Right atrium auricular region (tissue), 2 donors: Measurements from ENCODE around the gene TMCO4. TPM values are rescaled to one million over a fixed set of nuclear protein-coding genes. Genes with fewer than 3 reads are reported as not detected.

Source experiments
- DNase-seq: peaks from one replicate; pipeline ENCODE4 v3.0.0-alpha.2; 2019; ENCODE audit warnings: low spot score
- H3K27ac ChIP-seq, 2 donors: fragments of 200-600 bp; sonication (generic); 1 replicate in 1 of 2; 2 replicates in 1 of 2; pipeline ENCODE4 v1.5.1; 2016 to 2019
- H3K27me3 ChIP-seq, 2 donors: fragments of 200-600 bp; sonication (generic); one replicate each; pipeline versions ENCODE4 v1.5.1 to v1.6.0; 2017 to 2019
- H3K36me3 ChIP-seq: fragments of 200-600 bp; sonication (generic); one replicate; pipeline ENCODE4 v1.5.1; 2016
- H3K4me1 ChIP-seq, 2 donors: fragments of 200-600 bp; sonication (generic); one replicate each; pipeline versions ENCODE4 v1.5.1 to v1.6.0; 2017 to 2019
- H3K4me3 ChIP-seq, 2 donors: fragments of 200-600 bp; sonication (generic); 1 replicate in 1 of 2; 2 replicates in 1 of 2; pipeline ENCODE4 v1.5.1; 2017 to 2019; ENCODE audit warnings: mild to moderate bottlenecking in 1 of 2, moderate library complexity in 1 of 2
- H3K9me3 ChIP-seq, 2 donors: fragments of 200-600 bp; sonication (generic); one replicate each; pipeline ENCODE4 v1.5.1; 2019
- CTCF ChIP-seq, 2 donors: fragments of 200-600 bp; sonication (generic); IDR thresholded peaks; one replicate each; pipeline ENCODE4 v1.5.1; 2019; ENCODE audit warnings: antibody characterized with exemption in 2 of 2
- total RNA-seq, 2 donors: library from RNA; depleted of rRNA; stranded (reverse); fragments of >200 nt; gene quantifications; one replicate each; pipeline ENCODE4 v1.1.0, GENCODE V29; 2016

Gene TMCO4
- total RNA-seq, 2 donors from 2014 or later = 5.7 to 10.7 TPM

GRCh38 chr1:19654886-19655717, 144.6 kb downstream of the TMCO4 start:
- Histone ChIP-seq H3K9me3 (no peaks in the 10 kb centered on the region), H3K27ac (no peak overlapping the region), H3K4me1 (peaks cover 0 to 48% of the 10 kb centered on the region in 2 donors), H3K36me3 (peaks cover 17% of the 10 kb centered on the region), H3K27me3 (no peaks in the 10 kb centered on the region), H3K4me3 (no peak overlapping the region)
- no peak for DNase-seq
- TF ChIP-seq CTCF (IDR thresholded peaks at IDR 0.05) = no peak

GRCh38 chr1:19654386-19654785, 145.3 kb downstream of the TMCO4 start:
- Histone ChIP-seq H3K9me3 (no peaks in the 10 kb centered on the region), H3K27ac (no peak overlapping the region), H3K27me3 (no peaks in the 10 kb centered on the region), H3K4me1 (peaks cover 0 to 50% of the 10 kb centered on the region in 2 donors), H3K36me3 (peaks cover 17% of the 10 kb centered on the region), H3K4me3 (no peak overlapping the region)
- no peak for TF ChIP-seq CTCF (IDR thresholded peaks at IDR 0.05)
- DNase-seq = no peak

GRCh38 chr1:19651141-19651737, 148.5 kb downstream of the TMCO4 start:
- Histone ChIP-seq H3K4me1 (peaks cover 0 to 78% of the 10 kb centered on the region in 2 donors), H3K36me3 (peaks cover 7% of the 10 kb centered on the region), H3K4me3 (peak overlapping the region in 1 of 2 donors; percentile 7), H3K27me3 (no peaks in the 10 kb centered on the region), H3K27ac (peak overlapping the region; percentile 71 to 77), H3K9me3 (no peaks in the 10 kb centered on the region)
- no peak for DNase-seq
- TF ChIP-seq CTCF (IDR thresholded peaks at IDR 0.05) = peak; percentile 49 to 86

GRCh38 chr1:19650416-19651140, 149.1 kb downstream of the TMCO4 start:
- peaks cover 0 to 84% of the 10 kb centered on the region in 2 donors for H3K4me1 ChIP-seq
- H3K9me3 ChIP-seq = no peaks in the 10 kb centered on the region
- no peaks in the 10 kb centered on the region for H3K27me3 ChIP-seq
- peaks cover 3% of the 10 kb centered on the region for H3K36me3 ChIP-seq
- H3K4me3 ChIP-seq = peak overlapping the region in 1 of 2 donors; percentile 7
- DNase-seq = no peak
- H3K27ac ChIP-seq = peak overlapping the region; percentile 71 to 77
- TF ChIP-seq CTCF (IDR thresholded peaks at IDR 0.05) = no peak

GRCh38 chr1:19648689-19649088, 151.0 kb downstream of the TMCO4 start:
- no peaks in the 10 kb centered on the region for H3K9me3 ChIP-seq
- no peaks in the 10 kb centered on the region for H3K27me3 ChIP-seq
- no peak for DNase-seq
- H3K36me3 ChIP-seq = no peaks in the 10 kb centered on the region
- H3K27ac ChIP-seq = peak overlapping the region; percentile 63 to 81
- H3K4me3 ChIP-seq = no peak overlapping the region
- peaks cover 0 to 78% of the 10 kb centered on the region in 2 donors for H3K4me1 ChIP-seq
- peak in 1 of 2 donors; percentile 46 for TF ChIP-seq CTCF (IDR thresholded peaks at IDR 0.05)
